ENCODE data around the gene KCNJ5. TPM values are rescaled to one million over a fixed set of nuclear protein-coding genes. Genes with fewer than 3 reads are reported as not detected.

The KCNJ5 gene
- polyA plus RNA-seq, 1 donor (not counting 4 experiments of a cell fraction or from before 2014, with no cell fraction given) = 0.59 TPM

GRCh38 chr11:128907585-128907984 is 16.4 kb downstream of the KCNJ5 start:
- no peak for TF ChIP-seq CTCF (optimal IDR thresholded peaks at IDR 0.05 in 1 of 3, IDR thresholded peaks at IDR 0.05 in 1 of 3, conservative IDR thresholded peaks at IDR 0.05 in 1 of 3; ENCODE audit: extremely low read depth in 1 of 3, insufficient read depth in 2 of 3, low read length in 3 of 3)
- no peak for TF ChIP-seq EZH2 (IDR thresholded peaks at IDR 0.05; ENCODE audit: low read length)
- Histone ChIP-seq H3K4me1 (ENCODE audit: control insufficient read depth, extremely low read depth, insufficient read depth, low read length) (peaks cover 57% of the 10 kb centered on the region), H3K27ac (ENCODE audit: control insufficient read depth, insufficient read depth, low read length) (peak overlapping the region; percentile 77), H4K20me1 (ENCODE audit: control insufficient read depth, extremely low read depth, insufficient read depth, low read length) (no peaks in the 10 kb centered on the region), H2AFZ (ENCODE audit: control insufficient read depth, low read length) (no peak overlapping the region), H3K36me3 (ENCODE audit: control insufficient read depth in 2 of 2, extremely low read depth in 1 of 2, insufficient read depth in 2 of 2, low read length in 2 of 2) (no peaks in the 10 kb centered on the region), H3K4me2 (ENCODE audit: control insufficient read depth, extremely low read depth, insufficient read depth, low read depth, low read length) (no peak overlapping the region), H3K27me3 (ENCODE audit: control insufficient read depth, extremely low read depth, insufficient read depth, low read length) (no peaks in the 10 kb centered on the region), H3K9me1 (ENCODE audit: control insufficient read depth, extremely low read depth, insufficient read depth, low read length) (no peaks in the 10 kb centered on the region), H3K9ac (ENCODE audit: control insufficient read depth, extremely low read depth, insufficient read depth, low read length) (no peak overlapping the region), H3K79me2 (ENCODE audit: control insufficient read depth, insufficient read depth, low read length) (no peaks in the 10 kb centered on the region), H3K4me3 (ENCODE audit: control insufficient read depth in 2 of 3, extremely low read depth in 1 of 3, insufficient read depth in 2 of 3, low read depth in 1 of 3, low read length in 3 of 3) (no peak overlapping the region), H3K9me3 (ENCODE audit: control insufficient read depth, low read depth, low read length) (no peaks in the 10 kb centered on the region)
- DNase-seq (ENCODE audit: low read depth, low spot score) (no peak), FAIRE-seq (no peak)
- dilution Hi-C loops (cut with MboI; ENCODE audit: extremely low pct_ligation_motif_present, low sequenced_read_pairs) = no loop called here

- Histone ChIP-seq H3K4me1 (ENCODE audit: control insufficient read depth, extremely low read depth, insufficient read depth, low read length) (peaks cover 47% of the 10 kb centered on the region), H2AFZ (ENCODE audit: control insufficient read depth, low read length) (peak overlapping the region; percentile 12)
These were observed 17.5 kb downstream of the KCNJ5 start for GRCh38 chr11:128908391-128909246.

More at GRCh38 chr11:128908391-128909246, 17.5 kb downstream of the KCNJ5 start:
- no peaks in the 10 kb centered on the region for H3K79me2 ChIP-seq (ENCODE audit: control insufficient read depth, insufficient read depth, low read length)
- no peak for TF ChIP-seq EZH2 (IDR thresholded peaks at IDR 0.05; ENCODE audit: low read length)
- no peaks in the 10 kb centered on the region for H4K20me1 ChIP-seq (ENCODE audit: control insufficient read depth, extremely low read depth, insufficient read depth, low read length)
- no peak for DNase-seq (ENCODE audit: low read depth, low spot score)
- H3K36me3 ChIP-seq (ENCODE audit: control insufficient read depth in 2 of 2, extremely low read depth in 1 of 2, insufficient read depth in 2 of 2, low read length in 2 of 2) = no peaks in the 10 kb centered on the region
- H3K27ac ChIP-seq (ENCODE audit: control insufficient read depth, insufficient read depth, low read length) = peak overlapping the region; percentile 77
- H3K4me3 ChIP-seq (ENCODE audit: control insufficient read depth in 2 of 3, extremely low read depth in 1 of 3, insufficient read depth in 2 of 3, low read depth in 1 of 3, low read length in 3 of 3) = peak overlapping the region; percentile 11 to 45 (median 45)
- peak overlapping the region; percentile 80 for H3K4me2 ChIP-seq (ENCODE audit: control insufficient read depth, extremely low read depth, insufficient read depth, low read depth, low read length)
- H3K27me3 ChIP-seq (ENCODE audit: control insufficient read depth, extremely low read depth, insufficient read depth, low read length) = no peaks in the 10 kb centered on the region
- peak; percentile 92 for FAIRE-seq
- peak overlapping the region; percentile 35 for H3K9ac ChIP-seq (ENCODE audit: control insufficient read depth, extremely low read depth, insufficient read depth, low read length)
- no peaks in the 10 kb centered on the region for H3K9me1 ChIP-seq (ENCODE audit: control insufficient read depth, extremely low read depth, insufficient read depth, low read length)
- no peaks in the 10 kb centered on the region for H3K9me3 ChIP-seq (ENCODE audit: control insufficient read depth, low read depth, low read length)
- dilution Hi-C loops (cut with MboI; ENCODE audit: extremely low pct_ligation_motif_present, low sequenced_read_pairs) = no loop called here
